IMR-90 (cell line): Measurements from ENCODE around the gene MICOS13. TPM values are rescaled to one million over a fixed set of nuclear protein-coding genes. Genes with fewer than 3 reads are reported as not detected.
A peak's percentile ranks its signal among the peaks of the same experiment; 100 is the strongest.

ENCODE experiments used
- ATAC-seq: fragments of 200-7000 bp; cut with Tn5 transposase; 2 replicates; pipeline ENCODE4 v1.9.1; 2020; ENCODE audit warnings: low read depth, mild to moderate bottlenecking, moderate library complexity
- BruUV-seq: library from RNA; stranded (reverse); fragments of 400-500 nt; replicated peaks from 2 replicates; lab custom pipeline; 2021; lab: Mats Ljungman, UMichigan
- CTCF ChIA-PET: fragments of 300-600 bp; formaldehyde crosslinking; extraction: SDS; loops from one replicate; lab custom pipeline; 2021; ENCODE audit warnings: antibody characterized with exemption; lab: Yijun Ruan, JAX
- POLR2A ChIA-PET: fragments of 300-600 bp; sonication (Branson Sonifier 250); formaldehyde crosslinking; loops from one replicate; lab custom pipeline; 2022; ENCODE audit warnings: antibody characterized with exemption; ENCODE audit not compliant: unreplicated experiment; lab: Charles Lee
- DNase-seq: peaks from one replicate; pipeline ENCODE4 v3.0.0; 2013
- H2AFZ ChIP-seq: replicated peaks from 2 replicates; pipeline ENCODE3; 2013; ENCODE audit warnings: low read length, mild to moderate bottlenecking; ENCODE audit not compliant: poor library complexity
- H2AK5ac ChIP-seq: 2 replicates; pipeline ENCODE4 v1.6.1; 2013; ENCODE audit warnings: low read depth, low read length, inconsistent platforms
- H2AK9ac ChIP-seq: replicated peaks from 2 replicates; pipeline ENCODE3; 2013; ENCODE audit warnings: mild to moderate bottlenecking, low read depth, low read length, moderate library complexity; ENCODE audit not compliant: poor library complexity
- H2BK120ac ChIP-seq: 2 replicates; pipeline ENCODE4 v1.6.1; 2013; ENCODE audit warnings: low read depth, low read length, inconsistent platforms
- H2BK15ac ChIP-seq: 3 replicates; pipeline ENCODE4 v1.6.1; 2013; ENCODE audit warnings: low read depth, low read length, inconsistent platforms
- H2BK20ac ChIP-seq: 2 replicates; pipeline ENCODE4 v1.6.1; 2013; ENCODE audit warnings: low read depth, mild to moderate bottlenecking, inconsistent platforms, low read length, moderate library complexity
- H2BK5ac ChIP-seq: 2 replicates; pipeline ENCODE4 v1.6.1; 2013; ENCODE audit warnings: mild to moderate bottlenecking, low read depth, low read length, inconsistent platforms; ENCODE audit not compliant: poor library complexity, severe bottlenecking
- H3K14ac ChIP-seq: replicated peaks from 2 replicates; pipeline ENCODE4 v1.6.1; 2013; ENCODE audit warnings: low read depth, low read length, inconsistent platforms
- H3K18ac ChIP-seq: 2 replicates; pipeline ENCODE4 v1.6.1; 2013; ENCODE audit warnings: low read depth, low read length, control low read depth
- H3K23ac ChIP-seq: 2 replicates; pipeline ENCODE4 v1.6.1; 2013; ENCODE audit warnings: low read depth, low read length, inconsistent platforms
- H3K27ac ChIP-seq: 2 replicates; pipeline ENCODE4 v1.5.1; 2013; ENCODE audit warnings: mild to moderate bottlenecking, control low read depth, low read length; ENCODE audit not compliant: insufficient read depth
- H3K27me3 ChIP-seq: 2 replicates; pipeline ENCODE4 v1.6.1; 2013; ENCODE audit warnings: low read length; ENCODE audit not compliant: control insufficient read depth, insufficient read depth
- H3K36me3 ChIP-seq: 2 replicates; pipeline ENCODE4 v1.6.1; 2013; ENCODE audit warnings: low read length, mixed read lengths; ENCODE audit not compliant: control insufficient read depth, insufficient read depth
- H3K4ac ChIP-seq: 2 replicates; pipeline ENCODE4 v1.6.1; 2013; ENCODE audit warnings: low read depth, low read length, inconsistent platforms
- H3K4me1 ChIP-seq: 2 replicates; pipeline ENCODE4 v1.6.1; 2013; ENCODE audit warnings: low read length, mixed read lengths; ENCODE audit not compliant: control insufficient read depth, insufficient read depth
- H3K4me2 ChIP-seq: 2 replicates; pipeline ENCODE4 v1.6.1; 2013; ENCODE audit warnings: low read depth, mild to moderate bottlenecking, control low read depth, low read length, moderate library complexity
- H3K4me3 ChIP-seq: 2 replicates; pipeline ENCODE4 v1.5.1; 2013; ENCODE audit warnings: low read depth, mild to moderate bottlenecking, control low read depth, low read length, moderate library complexity; ENCODE audit not compliant: insufficient read depth
- H3K56ac ChIP-seq: 2 replicates; pipeline ENCODE4 v1.6.1; 2013; ENCODE audit warnings: low read length, inconsistent platforms; ENCODE audit not compliant: insufficient read depth; ENCODE audit errors: extremely low read depth
- H3K79me1 ChIP-seq, 2 experiments: 2 replicates each; pipeline ENCODE4 v1.6.1; 2013; ENCODE audit warnings: low read length in 2 of 2, inconsistent platforms in 1 of 2, low read depth in 1 of 2
- H3K9ac ChIP-seq: 2 replicates; pipeline ENCODE4 v1.6.1; 2013; ENCODE audit warnings: low read depth, low read length, control low read depth
- H3K9me1 ChIP-seq: 2 replicates; pipeline ENCODE4 v1.6.1; 2013; ENCODE audit warnings: low read length, inconsistent platforms; ENCODE audit not compliant: insufficient read depth
- H3K9me3 ChIP-seq: 2 replicates; pipeline ENCODE4 v1.6.1; 2013; ENCODE audit warnings: low read length; ENCODE audit not compliant: control insufficient read depth, insufficient read depth
- H4K20me1 ChIP-seq: 2 replicates; pipeline ENCODE4 v1.6.1; 2013; ENCODE audit warnings: low read length, inconsistent platforms; ENCODE audit not compliant: insufficient read depth
- H4K5ac ChIP-seq: 2 replicates; pipeline ENCODE4 v1.6.1; 2013; ENCODE audit warnings: mild to moderate bottlenecking, low read depth, low read length, control low read depth
- H4K8ac ChIP-seq, 2 experiments: 2 replicates each; pipeline ENCODE4 v1.6.1; 2013; ENCODE audit warnings: low read depth in 2 of 2, low read length in 2 of 2, control low read depth in 1 of 2, inconsistent platforms in 1 of 2
- H4K91ac ChIP-seq: 2 replicates; pipeline ENCODE4 v1.6.1; 2013; ENCODE audit warnings: low read depth, low read length, inconsistent platforms; ENCODE audit not compliant: insufficient read depth
- BHLHE40 ChIP-seq: fragments of 150-350 bp; IDR thresholded peaks from 2 replicates; pipeline ENCODE4 v1.6.1; 2016; ENCODE audit warnings: mild to moderate bottlenecking, low read depth, low read length
- CEBPB ChIP-seq: IDR thresholded peaks from 2 replicates; pipeline ENCODE4 v1.6.1; 2012; ENCODE audit warnings: low read depth, low read length, improper control_type of control experiment
- ELK1 ChIP-seq: fragments of 150-350 bp; IDR thresholded peaks from 2 replicates; pipeline ENCODE4 v1.6.1; 2016; ENCODE audit warnings: low read depth, mild to moderate bottlenecking, low read length, moderate library complexity, borderline replicate concordance
- FOS ChIP-seq: fragments of 150-350 bp; IDR thresholded peaks from 2 replicates; pipeline ENCODE4 v1.6.1; 2016; ENCODE audit warnings: low read depth, low read length
- MAFK ChIP-seq: IDR thresholded peaks from 2 replicates; pipeline ENCODE4 v1.6.1; 2012; ENCODE audit warnings: low read depth, low read length, improper control_type of control experiment
- MAZ ChIP-seq: IDR thresholded peaks from 2 replicates; pipeline ENCODE4 v1.6.1; 2012; ENCODE audit warnings: low read depth, mild to moderate bottlenecking, low read length, improper control_type of control experiment, moderate library complexity, borderline replicate concordance
- MXI1 ChIP-seq: IDR thresholded peaks from 2 replicates; pipeline ENCODE4 v1.6.1; 2012; ENCODE audit warnings: low read depth, mild to moderate bottlenecking, low read length, moderate library complexity, borderline replicate concordance
- NFE2L2 ChIP-seq: fragments of 150-350 bp; IDR thresholded peaks from 2 replicates; pipeline ENCODE4 v1.6.1; 2016; ENCODE audit warnings: low read depth, mild to moderate bottlenecking, low read length
- POLR2A ChIP-seq: IDR thresholded peaks from 2 replicates; pipeline ENCODE4 v1.6.1; 2012; ENCODE audit warnings: mild to moderate bottlenecking, low read depth, low read length
- RFX5 ChIP-seq: IDR thresholded peaks from 2 replicates; pipeline ENCODE4 v1.8.0; 2012; ENCODE audit warnings: low read depth, mild to moderate bottlenecking, low read length, moderate library complexity
- SMC3 ChIP-seq: fragments of 150-350 bp; IDR thresholded peaks from 2 replicates; pipeline ENCODE4 v1.6.1; 2016; ENCODE audit warnings: low read depth, mild to moderate bottlenecking, antibody characterized with exemption, low read length, moderate library complexity
- WGBS, 2 experiments: methylation state at CpG; one replicate each; pipeline versions ENCODE4 v1.1.5 to v1.1.7; 2013; ENCODE audit warnings: missing lambda C conversion rate in 2 of 2; ENCODE audit not compliant: insufficient read length in 1 of 2; ENCODE audit errors: extremely low coverage in 2 of 2; 5-methylcytosine and 5-hydroxymethylcytosine counted together
- dilution Hi-C: fragments of 300-500 bp; cut with HindIII; formaldehyde crosslinking; loops from one replicate; pipeline ENCODE4 v1.14.3; 2018; ENCODE audit warnings: low sequenced_read_pairs; ENCODE audit not compliant: unreplicated experiment
- in situ Hi-C: fragments of 300-500 bp; cut with MboI; formaldehyde crosslinking; loops from 3 replicates; pipeline ENCODE4 v1.14.3; 2019; ENCODE audit warnings: low sequenced_read_pairs, inconsistent platforms, mixed read lengths
- intact Hi-C: fragments of 100-400 bp; cut with micrococcal nuclease; formaldehyde crosslinking; loops from 2 replicates; pipeline ENCODE4 v1.10.0; 2022
- polyA plus RNA-seq, 3 experiments: library from polyadenylated mRNA; depleted of rRNA; stranded (reverse); fragments of >200 nt; gene quantifications; 2 replicates each; pipeline ENCODE4 v1.2.3, GENCODE V29; 2012; ENCODE audit warnings: low replicate concordance in 1 of 3
- total RNA-seq: library from RNA; depleted of rRNA; stranded (reverse); fragments of >200 nt; gene quantifications from 2 replicates; pipeline ENCODE4 v1.2.3, GENCODE V29; 2012
- TF ChIP-seq, protein P1 (sequence below): conservative IDR thresholded peaks from 2 replicates; pipeline ENCODE4 v1.5.1; 2012; ENCODE audit warnings: mild to moderate bottlenecking, low read depth, low read length, improper control_type of control experiment
- TF ChIP-seq, protein P2 (sequence below): fragments of 150-350 bp; IDR thresholded peaks from 2 replicates; pipeline ENCODE4 v1.6.1; 2017; ENCODE audit warnings: mild to moderate bottlenecking, antibody characterized with exemption, low read length, low read depth

Gene MICOS13
- total and polyA plus RNA-seq, 2 of the 4 experiments (the other 2 are of a cell fraction) = 14.5 to 48.9 TPM

DNA sequence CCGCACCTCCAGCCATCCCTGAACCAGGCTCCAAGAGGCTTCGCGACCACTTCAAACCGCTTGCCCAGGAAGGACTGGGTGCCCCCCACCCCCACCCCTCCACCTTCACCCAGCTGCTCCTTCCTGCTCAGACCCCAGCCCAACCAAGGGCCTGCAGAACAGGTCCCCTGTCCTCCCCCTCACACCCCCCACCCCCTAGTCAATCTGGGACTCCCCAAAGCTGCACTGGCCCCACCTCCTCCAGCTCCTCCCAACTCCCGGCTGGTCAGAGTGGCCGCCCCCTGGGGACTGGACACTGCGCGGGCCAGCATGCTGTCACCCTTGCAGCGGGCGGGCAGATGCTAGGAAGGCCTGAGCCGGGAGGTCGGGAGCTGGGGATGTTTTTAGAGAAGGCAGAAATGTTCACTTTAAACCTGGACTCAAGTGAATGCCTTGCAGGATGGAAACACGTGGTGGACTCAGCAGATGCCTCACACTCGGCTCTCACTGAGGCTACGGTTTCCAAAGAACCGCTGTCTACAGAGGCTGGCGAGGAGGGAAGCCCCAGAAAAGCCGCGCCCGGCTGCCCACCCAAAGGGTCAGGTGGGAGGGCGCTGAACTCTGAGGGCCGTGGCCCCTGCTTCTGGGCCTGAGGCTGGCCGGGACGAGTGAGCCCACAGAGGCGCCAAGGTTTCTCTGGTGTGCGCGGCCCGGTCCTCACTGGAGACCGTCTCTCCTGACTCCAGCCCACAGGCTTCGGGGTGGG, 17.7 kb upstream of the MICOS13 start:
- dilution Hi-C loops = no loop called here
- no peak overlapping the region for H3K27ac ChIP-seq
- H3K4me1 ChIP-seq = no peaks in the 10 kb centered on the region
- no peak overlapping the region for H2AFZ ChIP-seq
- no peak overlapping the region for H3K4me2 ChIP-seq
- no peak overlapping the region for H4K8ac ChIP-seq
- H3K9ac ChIP-seq = no peak overlapping the region
- DNase-seq (no peak), ATAC-seq (peak; percentile 5; the same call in 1 of the 2 replicates)
- H3K14ac ChIP-seq = no peak overlapping the region
- H3K36me3 ChIP-seq = peaks cover 66% of the 10 kb centered on the region
- TF ChIP-seq NFE2L2 (no peak), ELK1 (no peak), SMC3 (no peak), CEBPB (no peak), BHLHE40 (no peak), MXI1 (no peak), RFX5 (no peak), FOS (no peak), MAZ (no peak), MAFK (no peak), POLR2A (no peak)
- TF ChIP-seq, protein P1, sequence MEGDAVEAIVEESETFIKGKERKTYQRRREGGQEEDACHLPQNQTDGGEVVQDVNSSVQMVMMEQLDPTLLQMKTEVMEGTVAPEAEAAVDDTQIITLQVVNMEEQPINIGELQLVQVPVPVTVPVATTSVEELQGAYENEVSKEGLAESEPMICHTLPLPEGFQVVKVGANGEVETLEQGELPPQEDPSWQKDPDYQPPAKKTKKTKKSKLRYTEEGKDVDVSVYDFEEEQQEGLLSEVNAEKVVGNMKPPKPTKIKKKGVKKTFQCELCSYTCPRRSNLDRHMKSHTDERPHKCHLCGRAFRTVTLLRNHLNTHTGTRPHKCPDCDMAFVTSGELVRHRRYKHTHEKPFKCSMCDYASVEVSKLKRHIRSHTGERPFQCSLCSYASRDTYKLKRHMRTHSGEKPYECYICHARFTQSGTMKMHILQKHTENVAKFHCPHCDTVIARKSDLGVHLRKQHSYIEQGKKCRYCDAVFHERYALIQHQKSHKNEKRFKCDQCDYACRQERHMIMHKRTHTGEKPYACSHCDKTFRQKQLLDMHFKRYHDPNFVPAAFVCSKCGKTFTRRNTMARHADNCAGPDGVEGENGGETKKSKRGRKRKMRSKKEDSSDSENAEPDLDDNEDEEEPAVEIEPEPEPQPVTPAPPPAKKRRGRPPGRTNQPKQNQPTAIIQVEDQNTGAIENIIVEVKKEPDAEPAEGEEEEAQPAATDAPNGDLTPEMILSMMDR = no peak
- TF ChIP-seq, protein P2, sequence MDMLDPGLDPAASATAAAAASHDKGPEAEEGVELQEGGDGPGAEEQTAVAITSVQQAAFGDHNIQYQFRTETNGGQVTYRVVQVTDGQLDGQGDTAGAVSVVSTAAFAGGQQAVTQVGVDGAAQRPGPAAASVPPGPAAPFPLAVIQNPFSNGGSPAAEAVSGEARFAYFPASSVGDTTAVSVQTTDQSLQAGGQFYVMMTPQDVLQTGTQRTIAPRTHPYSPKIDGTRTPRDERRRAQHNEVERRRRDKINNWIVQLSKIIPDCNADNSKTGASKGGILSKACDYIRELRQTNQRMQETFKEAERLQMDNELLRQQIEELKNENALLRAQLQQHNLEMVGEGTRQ = no peak
- in situ Hi-C loops = no loop called here
- H4K20me1 ChIP-seq = peaks cover 56% of the 10 kb centered on the region
- intact Hi-C loops = no loop called here
- CTCF ChIA-PET = interaction anchor here (0.6 kb wide), 1 partner anchor 11 kb away, joined by 3 read pairs; no protein-coding TSS in a partner anchor
- WGBS, 2 experiments = 89% methylated on average over 18 of the region's 30 CpGs; no CpG with 5 or more reads in 1 of the 2 experiments
- BruUV-seq = no TSS peak
- no peak overlapping the region for H2BK20ac ChIP-seq
- H2AK5ac ChIP-seq = no peak overlapping the region
- H3K79me1 ChIP-seq = peaks cover 8 to 63% of the 10 kb centered on the region in 2 experiments; a peak in 3 of 4 replicates
- no peaks in the 10 kb centered on the region for H3K27me3 ChIP-seq
- H3K9me1 ChIP-seq = peaks cover 4% of the 10 kb centered on the region; the same call in 1 of the 2 replicates
- H4K91ac ChIP-seq = no peak overlapping the region
- H3K23ac ChIP-seq = no peak overlapping the region
- no peak overlapping the region for H4K5ac ChIP-seq
- POLR2A ChIA-PET = no interaction called here
- H3K56ac ChIP-seq = no peak overlapping the region
- no peak overlapping the region for H3K4me3 ChIP-seq
- no peak overlapping the region for H2BK120ac ChIP-seq
- H3K18ac ChIP-seq = no peak overlapping the region
- no peak overlapping the region for H3K4ac ChIP-seq
- no peaks in the 10 kb centered on the region for H3K9me3 ChIP-seq
- H2AK9ac ChIP-seq = peak overlapping the region; percentile 61
- H2BK5ac ChIP-seq = no peak overlapping the region
- no peak overlapping the region for H2BK15ac ChIP-seq
